ENCODE results near the gene ATP9A.

Gene ATP9A

DNA sequence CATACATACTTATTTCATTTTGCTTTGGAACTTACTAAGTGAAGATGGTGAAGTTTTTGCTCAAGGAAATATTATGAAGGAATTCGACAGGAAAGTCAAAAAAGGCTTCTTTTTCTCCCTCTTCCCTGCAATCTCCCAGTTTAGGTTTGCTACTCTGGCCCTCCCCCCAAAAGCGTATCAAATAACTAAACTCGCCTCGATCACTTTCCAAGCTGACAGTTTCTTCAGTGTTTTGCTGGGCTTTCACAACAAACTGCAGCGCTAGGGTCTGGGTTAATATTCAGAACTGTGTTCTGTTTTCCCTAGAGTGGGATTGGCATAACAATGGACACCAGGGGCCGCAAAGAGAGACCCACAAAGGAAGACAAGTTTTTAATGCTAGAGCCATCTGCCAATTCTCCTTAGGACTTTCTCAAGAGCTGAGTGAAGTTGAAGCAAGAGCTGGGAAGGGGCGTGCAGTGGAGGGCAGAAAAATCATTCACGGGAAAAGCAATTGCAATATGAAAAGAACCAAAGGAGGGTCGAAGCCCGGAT, 57.8 kb downstream of the ATP9A start:
- H3K4me3 ChIP-seq (ENCODE audit: low read length), result no peak overlapping the region
- DNase-seq (ENCODE audit: low read depth), result no peak
- TF ChIP-seq, protein P1, sequence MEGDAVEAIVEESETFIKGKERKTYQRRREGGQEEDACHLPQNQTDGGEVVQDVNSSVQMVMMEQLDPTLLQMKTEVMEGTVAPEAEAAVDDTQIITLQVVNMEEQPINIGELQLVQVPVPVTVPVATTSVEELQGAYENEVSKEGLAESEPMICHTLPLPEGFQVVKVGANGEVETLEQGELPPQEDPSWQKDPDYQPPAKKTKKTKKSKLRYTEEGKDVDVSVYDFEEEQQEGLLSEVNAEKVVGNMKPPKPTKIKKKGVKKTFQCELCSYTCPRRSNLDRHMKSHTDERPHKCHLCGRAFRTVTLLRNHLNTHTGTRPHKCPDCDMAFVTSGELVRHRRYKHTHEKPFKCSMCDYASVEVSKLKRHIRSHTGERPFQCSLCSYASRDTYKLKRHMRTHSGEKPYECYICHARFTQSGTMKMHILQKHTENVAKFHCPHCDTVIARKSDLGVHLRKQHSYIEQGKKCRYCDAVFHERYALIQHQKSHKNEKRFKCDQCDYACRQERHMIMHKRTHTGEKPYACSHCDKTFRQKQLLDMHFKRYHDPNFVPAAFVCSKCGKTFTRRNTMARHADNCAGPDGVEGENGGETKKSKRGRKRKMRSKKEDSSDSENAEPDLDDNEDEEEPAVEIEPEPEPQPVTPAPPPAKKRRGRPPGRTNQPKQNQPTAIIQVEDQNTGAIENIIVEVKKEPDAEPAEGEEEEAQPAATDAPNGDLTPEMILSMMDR (IDR thresholded peaks at IDR 0.05; ENCODE audit: insufficient read depth, low read depth, low read length, missing control alignments), result no peak

DNA sequence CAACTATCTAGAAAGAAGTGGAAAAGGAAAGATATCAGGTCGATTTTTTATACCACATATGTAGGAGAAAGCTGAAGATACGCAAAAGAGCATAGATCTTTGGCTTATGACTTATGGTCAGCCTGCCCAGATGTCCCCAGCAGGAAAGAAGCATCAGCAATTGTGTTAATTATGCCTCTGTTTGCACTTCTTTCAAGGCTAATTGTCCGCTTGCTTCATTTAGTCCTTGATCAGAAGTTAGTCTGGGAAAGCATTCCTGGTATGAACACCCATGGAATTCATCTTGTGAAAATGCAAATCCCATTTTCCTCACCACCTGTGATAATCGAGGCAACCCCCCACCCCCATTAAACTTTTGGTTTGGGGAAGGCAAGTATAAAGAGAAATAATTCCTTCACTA, 62.8 kb downstream of the ATP9A start:
- H3K4me3 ChIP-seq (ENCODE audit: low read length), result no peak overlapping the region

DNA sequence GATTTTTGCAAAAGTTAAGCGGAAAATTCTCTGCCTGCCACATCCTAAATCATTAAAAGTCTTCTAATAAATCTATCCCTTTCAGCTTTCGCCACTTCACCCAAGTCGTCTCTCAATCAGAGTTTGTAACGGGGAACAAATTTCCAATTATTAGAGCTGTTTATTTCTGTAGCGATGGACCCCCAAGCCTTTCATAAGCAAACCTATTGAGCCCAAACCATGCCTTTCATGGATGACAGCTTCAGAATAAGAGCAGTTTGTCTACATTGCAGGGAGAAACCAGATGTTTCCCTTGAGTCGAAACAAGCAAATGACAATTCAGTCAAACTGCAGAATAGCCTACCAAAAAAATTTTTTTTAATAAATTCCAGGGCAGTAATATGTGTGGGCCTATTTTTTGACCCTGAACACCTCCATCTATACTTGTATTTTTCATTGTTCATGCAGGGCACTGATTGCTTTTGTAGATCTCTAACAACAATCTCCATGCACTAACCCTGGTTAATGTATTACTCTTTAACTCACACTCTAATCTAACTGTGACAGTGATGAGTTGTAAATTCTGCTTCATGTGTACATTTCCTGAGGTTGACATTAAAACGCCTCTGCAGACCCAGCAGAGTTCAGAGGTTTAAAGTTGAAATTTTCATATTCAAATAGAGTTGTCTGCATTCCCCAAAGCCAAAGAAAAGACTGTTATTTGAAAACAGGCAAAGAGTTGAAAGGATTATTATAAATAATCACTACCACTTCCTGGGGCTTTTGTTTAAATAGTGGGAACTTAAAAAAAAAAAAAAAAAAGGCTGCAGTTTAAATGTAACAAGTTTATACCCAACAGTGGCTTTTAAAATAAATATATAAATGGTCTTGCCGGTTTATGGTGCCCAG, 64.5 kb downstream of the ATP9A start:
- TF ChIP-seq, protein P1 (IDR thresholded peaks at IDR 0.05; ENCODE audit: insufficient read depth, low read depth, low read length, missing control alignments), result no peak
- H3K4me3 ChIP-seq (ENCODE audit: low read length), result no peak overlapping the region
- DNase-seq (ENCODE audit: low read depth), result no peak

More for the DNA sequence above, 62.8 kb downstream of the ATP9A start:
- TF ChIP-seq, protein P1 (IDR thresholded peaks at IDR 0.05; ENCODE audit: insufficient read depth, low read depth, low read length, missing control alignments), result no peak
- DNase-seq (ENCODE audit: low read depth), result no peak

DNA sequence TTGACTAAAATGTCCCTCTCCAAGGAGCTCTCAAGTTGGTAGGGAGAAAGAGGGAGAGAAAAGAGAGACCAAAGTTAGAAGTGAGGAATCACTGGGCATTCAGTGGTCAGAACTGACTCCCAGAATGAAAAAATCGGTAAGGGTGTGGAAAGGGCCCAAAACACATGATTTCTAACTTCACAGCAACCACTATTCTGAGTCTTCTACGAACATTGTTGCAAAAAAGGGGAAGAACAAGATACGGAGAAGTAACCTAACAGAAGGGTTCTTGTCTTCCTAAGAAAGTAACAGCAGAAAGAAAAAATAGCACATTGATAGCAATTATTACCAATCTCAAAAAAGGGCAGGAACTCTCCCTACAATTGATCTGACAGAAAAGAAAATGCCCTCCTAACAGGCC, 65.6 kb downstream of the ATP9A start:
- H3K4me3 ChIP-seq (ENCODE audit: low read length), result no peak overlapping the region
- TF ChIP-seq, protein P1 (IDR thresholded peaks at IDR 0.05; ENCODE audit: insufficient read depth, low read depth, low read length, missing control alignments), result no peak
- DNase-seq (ENCODE audit: low read depth), result no peak

DNA sequence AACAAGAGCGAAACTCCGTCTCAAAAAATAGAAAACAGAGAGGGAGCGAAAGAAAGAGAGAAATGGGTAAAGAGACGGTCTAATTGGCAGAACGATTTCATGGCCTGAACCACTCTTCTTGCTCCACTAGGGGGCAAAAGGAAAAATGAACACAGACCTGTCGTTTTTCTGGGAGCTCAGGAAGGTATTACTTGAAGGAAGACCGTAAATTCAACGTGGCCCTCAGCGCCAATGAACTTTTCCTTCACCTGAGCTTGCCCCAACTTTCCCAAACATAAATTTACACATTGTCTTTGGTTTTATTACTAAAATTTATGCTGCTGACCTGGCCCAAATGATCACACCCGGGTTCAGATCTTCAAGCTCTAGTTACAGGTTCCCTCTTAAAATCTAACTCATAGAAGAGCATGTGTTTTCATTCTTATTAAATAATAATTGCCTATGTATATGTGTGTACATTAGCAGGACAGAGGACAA, 67.3 kb downstream of the ATP9A start:
- peak; percentile 59 for DNase-seq (ENCODE audit: low read depth)
- no peak overlapping the region for H3K4me3 ChIP-seq (ENCODE audit: low read length)
- TF ChIP-seq, protein P1 (IDR thresholded peaks at IDR 0.05; ENCODE audit: insufficient read depth, low read depth, low read length, missing control alignments), result peak; percentile 76

DNA sequence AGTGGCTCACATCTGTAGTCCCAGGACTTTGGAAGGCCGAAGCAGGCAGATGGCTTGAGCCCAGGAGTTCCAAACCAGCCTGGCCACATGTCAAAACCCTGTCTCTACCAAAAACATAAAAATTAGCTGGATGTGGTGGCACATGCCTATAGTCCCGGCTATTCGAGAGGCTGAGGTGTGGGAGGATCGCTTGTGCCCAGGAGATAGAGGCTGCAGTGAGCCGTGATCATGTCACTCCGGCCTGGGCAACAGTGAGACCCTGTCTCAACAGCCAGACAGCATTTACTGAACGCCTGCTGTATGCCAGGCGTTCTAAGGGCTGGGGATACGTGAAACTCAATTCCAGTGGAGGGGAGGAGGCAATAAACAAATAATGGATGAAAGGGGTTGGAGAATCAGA, 69.9 kb downstream of the ATP9A start:
- no peak overlapping the region for H3K4me3 ChIP-seq (ENCODE audit: low read length)
- DNase-seq (ENCODE audit: low read depth), result no peak
- TF ChIP-seq, protein P1 (IDR thresholded peaks at IDR 0.05; ENCODE audit: insufficient read depth, low read depth, low read length, missing control alignments), result no peak
